Mucosa of descending colon (tissue), 3 donors: ENCODE measurements around the gene STYXL1. TPM values are rescaled to one million over a fixed set of nuclear protein-coding genes. Genes with fewer than 3 reads are reported as not detected.
"Not testable (repeated sequence)": the region's sequence is repeated elsewhere in the genome, so short reads cannot be mapped to it uniquely, and the experiment has no call there.

Source experiments
- ATAC-seq: fragments of 200-7000 bp; cut with Tn5 transposase; one replicate; pipeline ENCODE4 v1.9.1; 2020; ENCODE audit warnings: mild to moderate bottlenecking, moderate library complexity
- DNase-seq, 3 donors: peaks; one replicate each; pipeline ENCODE4 v3.0.0-alpha.2; 2020
- H3K36me3 ChIP-seq: fragments of 200-600 bp; one replicate; pipeline ENCODE4 v1.8.0; 2021; ENCODE audit warnings: low read depth, mild to moderate bottlenecking
- H3K4me1 ChIP-seq: fragments of 200-600 bp; one replicate; pipeline ENCODE4 v1.8.0; 2021; ENCODE audit warnings: low read depth, mild to moderate bottlenecking
- H3K4me3 ChIP-seq: fragments of 200-600 bp; one replicate; pipeline ENCODE4 v1.8.0; 2021; ENCODE audit warnings: mild to moderate bottlenecking
- H3K9me3 ChIP-seq: fragments of 200-600 bp; one replicate; pipeline ENCODE4 v1.8.0; 2021; ENCODE audit warnings: mild to moderate bottlenecking
- intact Hi-C, 2 donors: fragments of 100-400 bp; cut with DNase I in 1 of 2; cut with micrococcal nuclease in 1 of 2; formaldehyde crosslinking; loops; one replicate each; pipeline versions ENCODE4 v1.11.0 to v1.11.1; 2022; cut with DNase I, micrococcal nuclease
- total RNA-seq, 3 donors: library from RNA; stranded (reverse); fragmentation: NEBNext Ultra II Directional in 2 of 3; extraction: Animal tissue kit (Norgen Biotek cat#: 25700) in 2 of 3; gene quantifications; one replicate each; pipeline versions ENCODE4 v1.2.1 to v1.2.4, GENCODE V29; 2021 to 2023
- TF ChIP-seq, protein P1 (sequence below): fragments of 200-600 bp; IDR thresholded peaks from one replicate; pipeline ENCODE4 v1.8.0; 2022; ENCODE audit warnings: antibody characterized with exemption, mild to moderate bottlenecking
- donor health status: DM: no; HTN: no; CAD: no; lungs with moderate emphysema.
- donor health status: DM: no; HTN: no; CAD: no.
- donor health status: DM: no; HTN: yes; CAD: no.

Gene STYXL1
- total RNA-seq, 3 donors from 2014 or later, result 31.1 to 36.0 (median 33.7) TPM

- H3K4me3 ChIP-seq, result no peak overlapping the region
- H3K4me1 ChIP-seq, result peaks cover 18% of the 10 kb centered on the region
- H3K36me3 ChIP-seq, result peaks cover 3% of the 10 kb centered on the region
- intact Hi-C loops, result no loop called here
- peak; percentile 32 for ATAC-seq
- DNase-seq, result no peak
- H3K9me3 ChIP-seq, result no peaks in the 10 kb centered on the region
- TF ChIP-seq, protein P1, sequence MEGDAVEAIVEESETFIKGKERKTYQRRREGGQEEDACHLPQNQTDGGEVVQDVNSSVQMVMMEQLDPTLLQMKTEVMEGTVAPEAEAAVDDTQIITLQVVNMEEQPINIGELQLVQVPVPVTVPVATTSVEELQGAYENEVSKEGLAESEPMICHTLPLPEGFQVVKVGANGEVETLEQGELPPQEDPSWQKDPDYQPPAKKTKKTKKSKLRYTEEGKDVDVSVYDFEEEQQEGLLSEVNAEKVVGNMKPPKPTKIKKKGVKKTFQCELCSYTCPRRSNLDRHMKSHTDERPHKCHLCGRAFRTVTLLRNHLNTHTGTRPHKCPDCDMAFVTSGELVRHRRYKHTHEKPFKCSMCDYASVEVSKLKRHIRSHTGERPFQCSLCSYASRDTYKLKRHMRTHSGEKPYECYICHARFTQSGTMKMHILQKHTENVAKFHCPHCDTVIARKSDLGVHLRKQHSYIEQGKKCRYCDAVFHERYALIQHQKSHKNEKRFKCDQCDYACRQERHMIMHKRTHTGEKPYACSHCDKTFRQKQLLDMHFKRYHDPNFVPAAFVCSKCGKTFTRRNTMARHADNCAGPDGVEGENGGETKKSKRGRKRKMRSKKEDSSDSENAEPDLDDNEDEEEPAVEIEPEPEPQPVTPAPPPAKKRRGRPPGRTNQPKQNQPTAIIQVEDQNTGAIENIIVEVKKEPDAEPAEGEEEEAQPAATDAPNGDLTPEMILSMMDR, result no peak
Observed at GRCh38 chr7:76054123-76055120, 6.6 kb upstream of the STYXL1 start.

GRCh38 chr7:76053461-76053860 lies 5.7 kb upstream of the STYXL1 start:
- Histone ChIP-seq H3K36me3 (no peaks in the 10 kb centered on the region), H3K4me3 (no peak overlapping the region), H3K4me1 (peaks cover 27% of the 10 kb centered on the region), H3K9me3 (no peaks in the 10 kb centered on the region)
- intact Hi-C loops, result no loop called here
- TF ChIP-seq, protein P1, result no peak
- no peak for DNase-seq
- no peak for ATAC-seq

DNA sequence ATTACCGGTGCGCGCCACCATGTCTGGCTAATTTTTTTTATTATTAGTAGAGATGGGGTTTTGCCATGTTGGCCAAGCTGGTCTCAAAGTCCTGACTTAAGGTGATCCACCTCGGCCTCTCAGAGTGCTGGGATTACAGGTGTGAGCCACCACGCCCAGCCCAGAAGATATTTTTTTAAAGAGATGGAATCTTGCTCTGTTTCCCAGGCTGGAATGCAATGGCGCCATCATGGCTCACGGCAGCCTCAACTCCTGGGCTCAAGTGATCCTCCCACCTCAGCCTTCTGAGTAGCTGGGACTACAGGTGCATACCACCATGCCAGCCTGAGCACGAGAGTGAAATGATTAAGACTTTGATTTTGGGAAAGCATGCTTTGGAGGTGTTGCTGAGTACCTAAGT lies 4.9 kb upstream of the STYXL1 start:
- H3K4me3 ChIP-seq, DNase-seq, intact Hi-C loops, H3K9me3 ChIP-seq, H3K36me3 ChIP-seq, ATAC-seq: not testable (repeated sequence)
- peaks cover 24% of the 10 kb centered on the region for H3K4me1 ChIP-seq

DNA sequence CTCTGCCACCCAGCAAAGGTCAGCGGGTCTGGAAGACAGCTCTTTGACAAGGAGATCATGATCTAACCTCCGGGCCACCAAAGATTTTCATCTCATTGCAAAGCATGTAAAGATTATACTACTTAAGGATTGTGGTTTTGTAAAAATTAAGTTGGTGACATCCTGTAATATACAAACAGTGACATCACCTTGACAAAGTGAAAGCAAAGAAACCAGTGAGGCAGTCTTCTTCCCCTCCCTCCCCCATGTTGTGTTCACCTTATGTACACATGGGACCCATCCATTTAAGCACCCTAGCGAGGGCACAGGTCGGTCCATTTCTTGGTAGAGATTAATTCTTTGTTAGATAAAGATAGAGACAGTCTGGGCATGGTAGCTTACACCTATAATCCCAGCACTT lies 4.0 kb upstream of the STYXL1 start:
- Histone ChIP-seq H3K4me1 (peaks cover 18% of the 10 kb centered on the region), H3K36me3 (no peaks in the 10 kb centered on the region), H3K9me3 (no peaks in the 10 kb centered on the region), H3K4me3 (no peak overlapping the region)
- intact Hi-C loops, result no loop called here
- ATAC-seq (no peak), DNase-seq (no peak)
- TF ChIP-seq, protein P1, result no peak

DNA sequence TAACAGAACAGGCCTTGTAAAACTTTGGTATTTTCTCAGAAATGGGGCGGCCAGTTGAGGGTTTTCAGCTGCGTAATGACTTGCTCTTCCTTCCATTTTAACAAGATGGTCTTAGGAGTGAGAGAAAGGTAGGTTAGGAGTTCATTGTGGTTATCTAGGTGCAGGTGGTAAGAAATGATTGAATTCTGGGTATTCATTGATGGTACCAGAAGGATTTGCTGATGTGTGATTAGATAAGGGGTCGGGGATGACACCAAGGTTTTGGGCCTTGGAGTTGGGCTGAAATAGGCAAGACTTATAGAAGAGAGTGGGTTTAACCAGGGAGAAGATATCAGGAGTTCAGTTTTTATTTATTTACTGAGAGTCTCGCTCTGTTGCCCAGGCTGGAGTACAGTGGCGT lies 2.7 kb upstream of the STYXL1 start:
- TF ChIP-seq, protein P1, result no peak
- H3K4me1 ChIP-seq, result peaks cover 19% of the 10 kb centered on the region
- H3K4me3 ChIP-seq, result no peak overlapping the region
- intact Hi-C loops, result no loop called here
- H3K9me3 ChIP-seq, result no peaks in the 10 kb centered on the region
- no peaks in the 10 kb centered on the region for H3K36me3 ChIP-seq
- ATAC-seq, result no peak
- no peak for DNase-seq

DNA sequence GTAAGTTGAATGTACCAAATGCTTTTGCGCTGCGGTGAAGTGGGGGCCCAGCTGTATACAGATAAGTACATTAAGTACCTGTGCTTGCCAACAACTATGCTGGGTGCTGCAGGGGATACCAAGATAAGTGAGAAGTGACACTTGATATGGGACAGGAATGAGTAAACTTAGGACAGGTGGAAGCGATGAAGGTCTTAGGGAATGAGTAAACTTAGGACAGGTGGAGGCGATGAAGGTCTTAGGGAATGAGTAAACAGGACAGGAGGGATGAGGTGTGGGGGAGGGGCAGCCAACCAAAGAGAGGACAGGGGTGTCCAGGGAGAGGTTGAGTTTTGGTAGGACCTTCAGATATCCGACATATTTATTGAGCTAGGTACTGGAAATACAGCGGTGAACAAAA lies 1.5 kb upstream of the STYXL1 start:
- no peak for DNase-seq
- no peaks in the 10 kb centered on the region for H3K36me3 ChIP-seq
- TF ChIP-seq, protein P1, result no peak
- no peak overlapping the region for H3K4me3 ChIP-seq
- no peak for ATAC-seq
- intact Hi-C loops, result no loop called here
- no peaks in the 10 kb centered on the region for H3K9me3 ChIP-seq
- H3K4me1 ChIP-seq, result peaks cover 24% of the 10 kb centered on the region
